ENCODE results near the gene UGT1A6. TPM values are rescaled to one million over a fixed set of nuclear protein-coding genes. Genes with fewer than 3 reads are reported as not detected.
"Not testable (repeated sequence)": the region's sequence is repeated elsewhere in the genome, so short reads cannot be mapped to it uniquely, and the experiment has no call there.

The UGT1A6 gene
- total RNA-seq, 1 experiment from 2014 or later: 0.79 TPM

- Mint-ChIP-seq H3K36me3 (ENCODE audit: insufficient read depth, unreplicated experiment) (peaks cover 7% of the 10 kb centered on the region), H3K27me3 (ENCODE audit: insufficient read depth, unreplicated experiment) (no peaks in the 10 kb centered on the region), H3K4me1 (ENCODE audit: insufficient read depth, unreplicated experiment) (peaks cover 12% of the 10 kb centered on the region), H3K27ac (ENCODE audit: low read depth, unreplicated experiment) (no peak overlapping the region), H3K4me3 (ENCODE audit: unreplicated experiment) (no peak overlapping the region), H3K9me3 (ENCODE audit: unreplicated experiment) (no peaks in the 10 kb centered on the region)
- POLR2A ChIA-PET: interaction anchor here (0.6 kb wide), 1 partner anchor 16 kb away, joined by 3 read pairs; no protein-coding TSS in a partner anchor
- intact Hi-C loops (cut with micrococcal nuclease): loop anchor here (5.0 kb wide), 2 partner anchors 213 to 227 kb away; no protein-coding TSS in a partner anchor
- CTCF ChIA-PET: interaction anchor here (0.6 to 1.4 kb wide), 2 partner anchors 128 to 265 kb away, joined by 3 to 5 read pairs; no protein-coding TSS in a partner anchor
- no TSS peak for BruUV-seq (replicated peaks)
- TF ChIP-seq CTCF (IDR thresholded peaks at IDR 0.05; ENCODE audit: unreplicated experiment): no peak
- no peak for DNase-seq (ENCODE audit: unreplicated experiment)
Measured at GRCh38 chr2:233714121-233714520, 21.4 kb downstream of the UGT1A6 start.

GRCh38 chr2:233718552-233718951 lies 25.9 kb downstream of the UGT1A6 start, which contains the start of gene UGT1A4:
Gene UGT1A4 (plus strand): TSS chr2:233718736. CDS start chr2:233718821, 85 bp downstream.
- H3K27ac Mint-ChIP-seq (ENCODE audit: low read depth, unreplicated experiment): no peak within 1 kb of the TSS
- H3K4me1 Mint-ChIP-seq (ENCODE audit: insufficient read depth, unreplicated experiment): peaks cover 7% of the 10 kb centered on the region
- no peaks in the 10 kb centered on the region for H3K27me3 Mint-ChIP-seq (ENCODE audit: insufficient read depth, unreplicated experiment)
- POLR2A ChIA-PET: interaction anchor here (0.9 kb wide), 1 partner anchor 12 kb away, joined by 3 read pairs; no protein-coding TSS in a partner anchor
- no peaks in the 10 kb centered on the region for H3K9me3 Mint-ChIP-seq (ENCODE audit: unreplicated experiment)
- DNase-seq (ENCODE audit: unreplicated experiment): no peak
- H3K4me3 Mint-ChIP-seq (ENCODE audit: unreplicated experiment): no peak within 1 kb of the TSS
- no peaks in the 10 kb centered on the region for H3K36me3 Mint-ChIP-seq (ENCODE audit: insufficient read depth, unreplicated experiment)
- TF ChIP-seq CTCF (IDR thresholded peaks at IDR 0.05; ENCODE audit: unreplicated experiment): no peak
- CTCF ChIA-PET: no interaction called here
- intact Hi-C loops (cut with micrococcal nuclease): no loop called here
- no TSS peak for BruUV-seq (replicated peaks)

GRCh38 chr2:233728723-233729301 lies 36.1 kb downstream of the UGT1A6 start, which contains the start of gene UGT1A3:
Gene UGT1A3 (plus strand): TSS chr2:233729042. CDS start chr2:233729127, 85 bp downstream.
- ChIA-PET CTCF (no interaction called here), POLR2A (interaction anchor here (0.6 kb wide), 1 partner anchor 49 kb away, joined by 3 read pairs; the partner anchor contains the start of gene MROH2A)
- TF ChIP-seq CTCF (IDR thresholded peaks at IDR 0.05; ENCODE audit: unreplicated experiment): no peak
- Mint-ChIP-seq H3K4me3 (ENCODE audit: unreplicated experiment) (no peak within 1 kb of the TSS), H3K36me3 (ENCODE audit: insufficient read depth, unreplicated experiment) (peaks cover 7% of the 10 kb centered on the region), H3K9me3 (ENCODE audit: unreplicated experiment) (no peaks in the 10 kb centered on the region), H3K27ac (ENCODE audit: low read depth, unreplicated experiment) (no peak within 1 kb of the TSS), H3K4me1 (ENCODE audit: insufficient read depth, unreplicated experiment) (no peaks in the 10 kb centered on the region), H3K27me3 (ENCODE audit: insufficient read depth, unreplicated experiment) (no peaks in the 10 kb centered on the region)
- no peak for DNase-seq (ENCODE audit: unreplicated experiment)
- no TSS peak for BruUV-seq (replicated peaks)
- intact Hi-C loops (cut with micrococcal nuclease): no loop called here

- H3K36me3 Mint-ChIP-seq (ENCODE audit: insufficient read depth, unreplicated experiment); BruUV-seq (replicated peaks); H3K4me1 Mint-ChIP-seq (ENCODE audit: insufficient read depth, unreplicated experiment); DNase-seq (ENCODE audit: unreplicated experiment); H3K9me3 Mint-ChIP-seq (ENCODE audit: unreplicated experiment); H3K27ac Mint-ChIP-seq (ENCODE audit: low read depth, unreplicated experiment); POLR2A ChIA-PET; H3K4me3 Mint-ChIP-seq (ENCODE audit: unreplicated experiment); intact Hi-C loops (cut with micrococcal nuclease); H3K27me3 Mint-ChIP-seq (ENCODE audit: insufficient read depth, unreplicated experiment): not testable (repeated sequence)
- CTCF ChIA-PET: interaction anchor here (0.6 kb wide), 1 partner anchor 14 kb away, joined by 5 read pairs; no protein-coding TSS in a partner anchor
Measured at GRCh38 chr2:233736868-233737653, 44.4 kb downstream of the UGT1A6 start.
